A549 (cell line): ENCODE results near the gene PLEKHA5. TPM values are rescaled to one million over a fixed set of nuclear protein-coding genes. Genes with fewer than 3 reads are reported as not detected.

ENCODE experiments used
- ATAC-seq, 2 experiments: fragments of 200-7000 bp in 1 of 2; fragments of >200 bp in 1 of 2; cut with Nextera tagmentation in 1 of 2; cut with Tn5 transposase in 1 of 2; 3 replicates each; pipeline versions ENCODE4 v1.8.0 to v1.9.1; 2018 to 2020; ENCODE audit warnings: mild to moderate bottlenecking in 1 of 2, moderate library complexity in 1 of 2
- CTCF ChIA-PET: fragments of 300-600 bp; sonication (Branson Sonifier 250); formaldehyde crosslinking; extraction: SDS; loops from one replicate; lab custom pipeline; 2021; ENCODE audit warnings: antibody characterized with exemption, inconsistent platforms; lab: Yijun Ruan, JAX
- POLR2A ChIA-PET: fragments of 350-600 bp; formaldehyde crosslinking; extraction: SDS; loops from one replicate; lab custom pipeline; 2021; ENCODE audit warnings: antibody characterized with exemption, inconsistent platforms; lab: Yijun Ruan, JAX
- DNase-seq, 2 experiments: peaks; one replicate each; pipeline versions ENCODE4 v3.0.0 to v3.0.0-alpha.2; 2011 to 2016; ENCODE audit warnings: low read depth in 1 of 2, low spot score in 1 of 2
- FAIRE-seq: peaks from 2 replicates; lab custom pipeline; 2011; peaks lifted over from hg19 to GRCh38; lab: Jason Lieb, UNC
- H3K27ac ChIP-seq, 2 experiments: fragments of >200 bp; sonication (Bioruptor Twin); formaldehyde crosslinking; 3 replicates each; pipeline ENCODE4 v1.5.1; 2016 to 2017
- H3K4me1 ChIP-seq: fragments of >200 bp; sonication (Bioruptor Twin); formaldehyde crosslinking; 3 replicates; pipeline ENCODE4 v1.6.1; 2016
- H3K4me2 ChIP-seq: fragments of >200 bp; sonication (Bioruptor Twin); formaldehyde crosslinking; 3 replicates; pipeline ENCODE4 v1.6.1; 2016
- H3K4me3 ChIP-seq: fragments of >200 bp; sonication (Bioruptor Twin); formaldehyde crosslinking; 3 replicates; pipeline ENCODE4 v1.5.1; 2016
- H3K9me3 ChIP-seq: fragments of >200 bp; sonication (Bioruptor Twin); formaldehyde crosslinking; 3 replicates; pipeline ENCODE4 v1.6.1; 2016
- ATOH8 ChIP-seq: fragments of 250-450 bp; sonication (Bioruptor Pico); IDR thresholded peaks from 2 replicates; pipeline ENCODE4 v1.5.0; 2020; ENCODE audit warnings: low read depth, mild to moderate bottlenecking, moderate library complexity
- CBX2 ChIP-seq: fragments of 200-600 bp; sonication (generic); IDR thresholded peaks from 2 replicates; pipeline ENCODE4 v1.6.1; 2016; ENCODE audit warnings: low read depth, mild to moderate bottlenecking, borderline replicate concordance
- CBX8 ChIP-seq: fragments of 200-600 bp; sonication (generic); IDR thresholded peaks from 2 replicates; pipeline ENCODE4 v1.6.1; 2016
- CHD2 ChIP-seq: fragments of 150-350 bp; IDR thresholded peaks from 2 replicates; pipeline ENCODE4 v1.6.1; 2014; ENCODE audit warnings: low read length; ENCODE audit not compliant: partially characterized antibody
- EHMT2 ChIP-seq: fragments of 200-600 bp; sonication (generic); IDR thresholded peaks from 2 replicates; pipeline ENCODE4 v1.6.1; 2016; ENCODE audit warnings: antibody characterized with exemption, low read depth, mild to moderate bottlenecking, moderate library complexity
- ESRRA ChIP-seq: fragments of 150-350 bp; IDR thresholded peaks from 2 replicates; pipeline ENCODE4 v1.6.1; 2014; ENCODE audit warnings: mild to moderate bottlenecking, low read length, borderline replicate concordance
- FOSB ChIP-seq: fragments of 250-450 bp; sonication (Bioruptor Pico); IDR thresholded peaks from 2 replicates; pipeline ENCODE4 v1.5.0; 2020; ENCODE audit warnings: mild to moderate bottlenecking, moderate library complexity
- FOSL2 ChIP-seq, 2 experiments: fragments of 450-650 bp in 1 of 2; fragments of >200 bp in 1 of 2; sonication (Bioruptor Twin) in 1 of 2; formaldehyde crosslinking; IDR thresholded peaks; 2 replicates each; pipeline versions ENCODE4 v1.5.0 to v1.6.1; 2016 to 2020; ENCODE audit warnings: mild to moderate bottlenecking in 1 of 2, moderate library complexity in 1 of 2
- FOXS1 ChIP-seq: fragments of 250-450 bp; sonication (Bioruptor Pico); IDR thresholded peaks from 2 replicates; pipeline ENCODE4 v1.5.0; 2020; ENCODE audit warnings: mild to moderate bottlenecking, moderate library complexity
- GATA3 ChIP-seq: IDR thresholded peaks from 2 replicates; pipeline ENCODE4 v1.6.1; 2012; ENCODE audit warnings: borderline replicate concordance
- HMGXB4 ChIP-seq: fragments of 250-450 bp; sonication (Bioruptor Pico); IDR thresholded peaks from 2 replicates; pipeline ENCODE4 v1.5.0; 2021; ENCODE audit warnings: mild to moderate bottlenecking, moderate library complexity, borderline replicate concordance
- HOXA7 ChIP-seq: fragments of 250-450 bp; sonication (Bioruptor Pico); IDR thresholded peaks from 2 replicates; pipeline ENCODE4 v1.5.0; 2020; ENCODE audit warnings: mild to moderate bottlenecking, moderate library complexity
- HOXB5 ChIP-seq: fragments of 250-450 bp; sonication (Bioruptor Pico); IDR thresholded peaks from 2 replicates; pipeline ENCODE4 v1.5.0; 2020; ENCODE audit warnings: mild to moderate bottlenecking, moderate library complexity
- JUN ChIP-seq, 2 experiments: fragments of >200 bp; sonication (Bioruptor Twin); formaldehyde crosslinking; IDR thresholded peaks; 2 replicates in 1 of 2; 3 replicates in 1 of 2; pipeline ENCODE4 v1.6.1; 2016 to 2017
- JUNB ChIP-seq: fragments of >200 bp; sonication (Bioruptor Twin); formaldehyde crosslinking; IDR thresholded peaks from 2 replicates; pipeline ENCODE4 v1.6.1; 2016
- KDM1A ChIP-seq: fragments of 200-600 bp; sonication (generic); IDR thresholded peaks from 2 replicates; pipeline ENCODE4 v1.6.1; 2016; ENCODE audit warnings: low read depth, mild to moderate bottlenecking
- MAFK ChIP-seq: fragments of 450-650 bp; IDR thresholded peaks from 2 replicates; pipeline ENCODE4 v1.6.1; 2014; ENCODE audit not compliant: partially characterized antibody
- MAX ChIP-seq: IDR thresholded peaks from 2 replicates; pipeline ENCODE4 v1.6.1; 2012
- MAZ ChIP-seq: fragments of 150-350 bp; IDR thresholded peaks from 2 replicates; pipeline ENCODE4 v1.6.1; 2014; ENCODE audit warnings: antibody characterized with exemption, low read depth, low read length, borderline replicate concordance
- MYC ChIP-seq: IDR thresholded peaks from 2 replicates; pipeline ENCODE4 v1.6.1; 2012; ENCODE audit warnings: mild to moderate bottlenecking, inconsistent platforms, low read length, improper control_type of control experiment, borderline replicate concordance
- PHF8 ChIP-seq: fragments of 200-600 bp; sonication (generic); IDR thresholded peaks from 2 replicates; pipeline ENCODE4 v1.6.1; 2016; ENCODE audit warnings: low read depth, mild to moderate bottlenecking, antibody characterized with exemption, moderate library complexity, borderline replicate concordance
- POLR2AphosphoS2 ChIP-seq: conservative IDR thresholded peaks from 2 replicates; pipeline ENCODE4 v1.6.1; 2012; ENCODE audit warnings: low read length, improper control_type of control experiment, inconsistent platforms
- RAD21 ChIP-seq, 2 experiments: fragments of >200 bp in 1 of 2; sonication (Bioruptor Twin) in 1 of 2; formaldehyde crosslinking in 1 of 2; IDR thresholded peaks in 1 of 2; conservative IDR thresholded peaks in 1 of 2; 2 replicates in 1 of 2; 3 replicates in 1 of 2; pipeline ENCODE4 v1.6.1; 2012 to 2018; ENCODE audit warnings: inconsistent platforms in 1 of 2
- REST ChIP-seq: fragments of 200-600 bp; sonication (generic); IDR thresholded peaks from 2 replicates; pipeline ENCODE4 v1.6.1; 2016; ENCODE audit warnings: antibody characterized with exemption, mild to moderate bottlenecking, moderate library complexity
- RFX5 ChIP-seq: fragments of 450-650 bp; IDR thresholded peaks from 2 replicates; pipeline ENCODE4 v1.7.1; 2014; ENCODE audit warnings: antibody characterized with exemption, mild to moderate bottlenecking, moderate library complexity
- RNF2 ChIP-seq: fragments of 200-600 bp; sonication (generic); IDR thresholded peaks from 2 replicates; pipeline ENCODE4 v1.6.1; 2016; ENCODE audit warnings: low read depth, mild to moderate bottlenecking, antibody characterized with exemption, moderate library complexity, borderline replicate concordance
- TP53 ChIP-seq: fragments of 250-450 bp; sonication (Bioruptor Pico); IDR thresholded peaks from 2 replicates; pipeline ENCODE4 v1.5.0; 2021; ENCODE audit warnings: mild to moderate bottlenecking, moderate library complexity
- USF2 ChIP-seq: fragments of 450-650 bp; IDR thresholded peaks from 2 replicates; pipeline ENCODE4 v1.6.1; 2014; ENCODE audit warnings: antibody characterized with exemption
- ZC3H11A ChIP-seq: fragments of 450-650 bp; IDR thresholded peaks from 2 replicates; pipeline ENCODE4 v1.6.1; 2014; ENCODE audit warnings: antibody characterized with exemption, mild to moderate bottlenecking
- WGBS: methylation state at CpG from one replicate; pipeline ENCODE4 v1.1.6; 2017; ENCODE audit errors: missing lambda C conversion rate; 5-methylcytosine and 5-hydroxymethylcytosine counted together
- polyA plus RNA-seq, 4 experiments: library from polyadenylated mRNA; depleted of rRNA in 3 of 4; stranded (reverse); fragments of >200 nt; fragmentation: RNase III in 1 of 4; extraction: RNeasy Plus Mini Kit Qiagen cat#74134 plus additional on column Dnase treatment in 1 of 4; gene quantifications; 2 replicates in 3 of 4; 3 replicates in 1 of 4; pipeline ENCODE4 v1.2.3, GENCODE V29; 2011 to 2017

The PLEKHA5 gene
- polyA plus RNA-seq, 2 of the 4 experiments (the other 2 are of a cell fraction): 7.6 to 13.2 TPM

GRCh38 chr12:19171731-19172130 is 42.2 kb downstream of the PLEKHA5 start:
- TF ChIP-seq MAZ (no peak), TP53 (CRISPR knock-in tag) (no peak), HOXB5 (CRISPR knock-in tag) (no peak), POLR2AphosphoS2 (no peak), JUN (IDR thresholded peaks at IDR 0.05) (no peak), CHD2 (no peak), CBX8 (no peak)
- TF ChIP-seq, all 56 proteins: peak for 0
- Histone ChIP-seq H3K9me3 (no peaks in the 10 kb centered on the region), H3K4me3 (no peak overlapping the region), H3K4me1 (peaks cover 5% of the 10 kb centered on the region; the same call in 1 of the 3 replicates), H3K4me2 (no peak overlapping the region), H3K27ac (no peak overlapping the region)
- ChIA-PET POLR2A (no interaction called here), CTCF (interaction anchor here (0.6 to 1.3 kb wide), 3 partner anchors 10 to 33 kb away, joined by 3 read pairs; no protein-coding TSS in a partner anchor)
- WGBS: 57% methylated on average over 2 of the region's 2 CpGs
- DNase-seq: no peak
- FAIRE-seq: no peak
- no peak for ATAC-seq

GRCh38 chr12:19177754-19178153 is 48.2 kb downstream of the PLEKHA5 start:
- CTCF ChIA-PET: interaction anchor here (0.5 to 1.9 kb wide), 4 partner anchors 9 to 885 kb away, joined by 3 to 9 read pairs (median 3); no protein-coding TSS in a partner anchor
- no peak for FAIRE-seq
- no peak for ATAC-seq

GRCh38 chr12:19179986-19180385 is 50.5 kb downstream of the PLEKHA5 start:
- H3K4me3 ChIP-seq: no peak overlapping the region
- POLR2A ChIA-PET: no interaction called here
- H3K4me2 ChIP-seq: no peak overlapping the region
- FAIRE-seq (no peak), DNase-seq (no peak), ATAC-seq (no peak)
- no peaks in the 10 kb centered on the region for H3K4me1 ChIP-seq
- CTCF ChIA-PET: interaction anchor here (0.5 to 1.4 kb wide), 3 partner anchors 9 to 201 kb away, joined by 3 to 4 read pairs (median 4); no protein-coding TSS in a partner anchor
- 95% methylated on average over 4 of the region's 4 CpGs for WGBS
- H3K9me3 ChIP-seq: no peaks in the 10 kb centered on the region
- H3K27ac ChIP-seq: no peak overlapping the region
- no peak for TF ChIP-seq EHMT2
- TF ChIP-seq HMGXB4 (CRISPR knock-in tag): no peak
- TF ChIP-seq FOSL2 (IDR thresholded peaks at IDR 0.05): no peak
- TF ChIP-seq FOSL2 (CRISPR knock-in tag; IDR thresholded peaks at IDR 0.05): no peak
- no peak for TF ChIP-seq REST
- TF ChIP-seq PHF8: no peak
- TF ChIP-seq POLR2AphosphoS2: no peak
- TF ChIP-seq MAX: no peak
- no peak for TF ChIP-seq RFX5
- TF ChIP-seq ESRRA: no peak
- TF ChIP-seq FOXS1 (CRISPR knock-in tag): no peak
- no peak for TF ChIP-seq RAD21 (conservative IDR thresholded peaks at IDR 0.05 in 1 of 2, IDR thresholded peaks at IDR 0.05 in 1 of 2)
- TF ChIP-seq RNF2: no peak

More at GRCh38 chr12:19177754-19178153, 48.2 kb downstream of the PLEKHA5 start:
- TF ChIP-seq HOXA7 (CRISPR knock-in tag) (no peak), MYC (no peak), CBX2 (no peak), FOSB (CRISPR knock-in tag) (no peak), ZC3H11A (no peak), KDM1A (no peak), MAFK (no peak), GATA3 (no peak), JUNB (no peak), ATOH8 (CRISPR knock-in tag) (no peak), PHF8 (no peak), RAD21 (conservative IDR thresholded peaks at IDR 0.05 in 1 of 2, IDR thresholded peaks at IDR 0.05 in 1 of 2) (no peak), USF2 (no peak)
- H3K27ac ChIP-seq: no peak overlapping the region
- no peak for DNase-seq
- H3K4me3 ChIP-seq: no peak overlapping the region
- H3K4me1 ChIP-seq: no peaks in the 10 kb centered on the region
- no peak overlapping the region for H3K4me2 ChIP-seq
- 67% methylated on average over 3 of the region's 3 CpGs for whole genome bisulfite sequencing
- H3K9me3 ChIP-seq: no peaks in the 10 kb centered on the region
- POLR2A ChIA-PET: no interaction called here
